MV-4-11 (cell line): Measurements from ENCODE around the gene OLFML1.
"Not testable (repeated sequence)": the region's sequence is repeated elsewhere in the genome, so short reads cannot be mapped to it uniquely, and the experiment has no call there.

Source experiments
- DNase-seq: peaks from one replicate; lab custom pipeline; 2025; lab: John Stamatoyannopoulos, UW

Gene OLFML1

DNA sequence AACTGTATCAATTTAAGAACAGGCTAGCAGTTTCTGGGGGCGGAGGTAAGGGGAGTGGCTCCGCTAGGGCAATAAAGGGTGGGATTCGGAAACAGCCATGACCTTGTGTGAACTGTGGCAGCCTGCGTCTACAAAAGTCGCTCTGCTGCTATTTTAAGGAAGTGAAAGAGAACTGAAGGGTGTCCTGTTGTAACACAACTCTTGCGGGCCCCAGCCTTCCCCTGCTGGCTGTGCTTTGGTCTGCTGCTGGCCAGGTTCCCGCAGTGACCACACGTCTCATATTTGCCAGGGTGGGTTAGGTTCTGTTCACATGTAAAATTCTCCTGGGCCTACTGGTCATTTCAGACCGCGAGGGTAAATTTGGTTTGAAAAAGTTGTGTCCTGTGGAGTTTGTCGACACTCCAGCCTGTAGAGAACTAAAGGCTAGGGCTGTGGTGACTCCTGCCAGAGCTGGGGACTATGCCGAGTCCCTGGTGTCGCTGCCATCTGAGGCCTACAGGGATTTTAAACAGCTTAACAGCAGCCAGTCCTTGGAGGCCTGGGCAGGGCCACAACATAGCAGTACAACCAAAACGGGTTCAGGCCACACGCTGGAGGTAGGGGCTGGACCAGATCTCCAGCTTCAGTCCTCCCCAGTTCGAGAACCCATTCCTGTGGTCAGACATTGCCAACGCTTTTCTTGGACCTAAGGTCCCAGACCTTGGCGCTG lies 27.4 kb downstream of the OLFML1 start:
- peak; percentile 94 for DNase-seq

DNA sequence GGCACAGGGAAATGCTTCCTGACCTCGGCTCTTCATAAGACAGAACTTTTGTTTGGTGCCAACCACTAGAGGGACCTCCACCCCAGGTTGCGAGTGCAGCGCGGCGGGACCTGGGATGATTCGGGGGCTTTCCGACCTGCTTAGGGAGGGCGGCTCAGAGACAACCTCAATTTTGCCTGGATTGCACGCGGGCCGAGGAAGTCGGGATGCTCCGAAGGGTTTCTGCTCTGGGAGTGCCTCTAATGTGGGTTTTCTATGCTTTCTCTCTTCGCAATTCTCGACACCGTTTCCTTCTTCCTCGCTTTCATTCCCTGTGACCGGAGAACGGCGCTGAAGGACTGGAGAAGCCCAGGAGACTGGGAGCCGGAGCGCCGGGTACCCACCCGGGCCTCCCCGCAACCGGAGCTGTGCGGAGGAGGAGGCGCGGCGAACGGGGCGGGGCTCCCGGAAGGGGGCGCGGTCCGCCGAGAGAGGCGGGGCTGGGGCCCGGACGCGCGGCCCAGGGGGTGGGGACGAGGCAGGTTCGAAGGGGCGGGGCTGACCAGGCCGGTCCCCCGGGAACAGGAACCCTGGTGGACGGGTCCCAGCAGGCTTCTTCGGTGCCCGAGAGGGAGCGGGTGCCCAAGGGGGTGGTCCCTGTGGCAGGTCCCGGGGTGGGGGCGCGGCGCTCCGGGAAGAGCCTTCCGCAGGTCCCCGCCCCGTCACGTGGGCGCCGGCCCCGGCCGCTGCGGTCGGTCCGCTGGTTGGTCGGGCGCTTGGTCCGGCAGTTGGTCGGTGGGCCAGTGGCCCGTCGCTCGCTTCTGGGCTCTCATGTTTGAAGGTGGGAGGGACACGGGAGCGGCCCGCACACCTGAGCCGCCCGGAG lies 28.2 kb downstream of the OLFML1 start, which contains the start of gene PPFIBP2:
Gene PPFIBP2 (plus strand): TSS at position 766 of the 865 bp plus-strand sequence. CDS start 35,477 bp downstream, outside the sequence.
- DNase-seq, result peak; percentile 67

DNA sequence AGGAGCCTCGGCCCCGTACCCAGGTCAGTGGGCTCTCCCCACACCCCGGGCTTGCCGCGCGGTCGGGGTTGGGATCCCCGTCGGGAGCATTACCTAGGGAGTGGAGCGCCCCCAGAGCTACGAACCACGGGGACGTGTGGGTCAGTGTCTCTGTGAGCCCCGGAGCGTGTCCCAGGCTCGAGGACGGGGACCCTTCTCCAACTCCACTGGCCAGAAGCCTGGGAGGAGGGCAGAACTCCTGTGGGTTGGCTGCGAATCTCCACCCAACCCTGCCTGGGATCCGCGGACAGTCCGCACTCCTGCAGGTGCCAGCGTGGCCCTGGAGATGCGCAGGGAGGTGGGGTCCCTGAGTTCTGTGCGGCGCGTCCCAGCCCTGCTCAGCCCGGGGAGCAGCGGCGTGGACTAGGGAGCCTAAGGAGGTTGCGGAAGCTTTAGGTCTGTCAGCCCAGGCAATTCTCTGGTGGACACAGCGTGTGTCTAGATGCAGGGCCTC lies 28.8 kb downstream of the OLFML1 start:
- no peak for DNase-seq

DNA sequence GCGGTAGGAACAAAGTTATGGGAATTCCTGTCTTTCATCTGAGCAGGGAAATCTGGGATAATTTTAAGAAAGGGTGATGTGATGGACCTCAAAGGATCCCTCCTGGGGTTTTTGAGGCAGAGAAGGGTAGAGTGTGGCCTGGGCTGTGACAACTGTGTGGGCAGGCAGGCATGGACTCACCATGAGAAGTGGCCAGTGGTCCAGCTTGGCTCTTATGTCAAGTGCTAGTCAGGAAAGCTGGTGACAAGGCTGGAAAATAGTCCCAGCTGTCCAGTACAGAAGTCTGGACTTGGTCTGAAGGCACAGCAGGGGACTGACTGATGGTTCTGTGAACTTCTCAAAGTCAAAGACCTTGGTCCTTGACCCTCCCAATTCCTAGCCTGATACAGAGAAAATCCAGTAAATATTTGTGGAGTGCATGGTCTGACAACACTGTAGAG lies 30.2 kb downstream of the OLFML1 start:
- DNase-seq, result no peak

DNA sequence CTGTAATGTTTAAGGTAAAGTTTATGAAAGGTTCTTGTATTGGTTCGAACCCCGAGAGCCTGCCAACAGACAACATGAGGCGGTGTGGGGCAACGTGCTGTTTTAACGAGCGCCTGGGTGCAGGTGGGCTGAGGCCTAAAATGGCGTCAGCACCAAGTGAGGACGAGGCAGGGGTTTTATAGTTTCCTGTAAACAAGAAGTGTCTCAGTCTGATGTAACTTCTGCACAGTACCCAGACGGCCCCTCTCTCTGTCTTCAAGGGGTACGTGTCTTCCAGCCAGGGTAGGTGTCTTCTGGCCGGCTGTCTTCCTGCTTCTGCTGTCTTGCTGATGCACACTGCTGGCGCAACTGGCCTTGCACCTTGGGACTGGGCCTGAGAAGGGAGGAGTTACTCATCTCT lies 31.2 kb downstream of the OLFML1 start:
- DNase-seq, result no peak

DNA sequence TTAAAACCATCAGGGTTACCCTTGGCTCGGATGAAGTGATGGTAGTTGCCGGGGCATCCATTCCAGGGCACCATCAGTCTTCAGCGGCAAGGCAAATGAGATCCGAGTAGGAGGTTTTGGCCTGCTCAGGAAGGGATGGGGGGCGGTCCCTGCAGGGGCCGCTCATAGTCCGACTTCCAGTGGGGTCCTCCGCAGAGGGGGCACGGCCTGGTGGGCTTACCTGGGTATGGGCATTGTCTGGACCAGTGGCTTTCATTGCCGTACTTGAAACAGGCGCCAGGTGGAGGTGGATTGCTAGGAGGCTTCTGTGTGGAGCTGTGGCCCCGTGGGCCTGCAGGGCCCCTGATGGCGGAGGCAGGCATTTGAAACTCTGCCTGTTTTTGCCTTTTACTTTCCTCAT lies 32.4 kb downstream of the OLFML1 start:
- not testable (repeated sequence) for DNase-seq

DNA sequence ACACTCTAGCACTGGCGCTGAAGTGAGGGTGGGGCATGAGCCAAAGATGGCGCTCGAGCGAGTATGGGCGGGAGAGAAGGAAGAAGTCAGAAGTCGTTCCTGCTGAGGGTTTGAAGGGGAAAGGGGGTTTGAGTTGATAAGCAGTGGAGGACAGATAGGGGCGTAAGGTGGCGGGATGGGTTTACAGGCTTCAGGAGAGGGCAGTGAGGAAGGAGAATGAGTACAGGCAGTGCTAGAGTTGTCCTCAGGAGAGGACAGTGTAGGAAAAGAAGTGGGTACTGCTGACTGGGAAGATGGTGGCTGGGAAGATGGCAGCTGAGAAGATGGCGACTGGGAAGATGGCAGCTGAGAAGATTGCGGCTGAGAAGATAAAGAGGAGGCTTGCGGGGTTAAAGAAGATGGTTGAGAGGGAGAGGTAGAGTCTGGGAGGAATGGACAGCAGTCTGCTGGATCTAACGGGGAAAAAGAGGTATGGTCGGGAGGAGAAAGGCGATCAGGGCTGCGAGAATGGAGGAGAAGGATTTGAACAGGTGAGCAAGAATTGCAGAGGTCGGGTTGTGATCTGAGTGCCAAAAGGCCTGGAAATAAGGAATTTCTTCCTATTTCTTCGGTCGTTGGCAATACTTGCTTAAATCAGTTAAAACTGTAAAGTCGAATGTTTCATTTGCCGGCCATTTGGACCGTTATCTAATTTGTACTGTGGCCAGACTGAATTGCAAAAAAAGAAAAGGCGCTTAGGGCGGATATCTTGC lies 33.7 kb downstream of the OLFML1 start:
- DNase-seq, result no peak

DNA sequence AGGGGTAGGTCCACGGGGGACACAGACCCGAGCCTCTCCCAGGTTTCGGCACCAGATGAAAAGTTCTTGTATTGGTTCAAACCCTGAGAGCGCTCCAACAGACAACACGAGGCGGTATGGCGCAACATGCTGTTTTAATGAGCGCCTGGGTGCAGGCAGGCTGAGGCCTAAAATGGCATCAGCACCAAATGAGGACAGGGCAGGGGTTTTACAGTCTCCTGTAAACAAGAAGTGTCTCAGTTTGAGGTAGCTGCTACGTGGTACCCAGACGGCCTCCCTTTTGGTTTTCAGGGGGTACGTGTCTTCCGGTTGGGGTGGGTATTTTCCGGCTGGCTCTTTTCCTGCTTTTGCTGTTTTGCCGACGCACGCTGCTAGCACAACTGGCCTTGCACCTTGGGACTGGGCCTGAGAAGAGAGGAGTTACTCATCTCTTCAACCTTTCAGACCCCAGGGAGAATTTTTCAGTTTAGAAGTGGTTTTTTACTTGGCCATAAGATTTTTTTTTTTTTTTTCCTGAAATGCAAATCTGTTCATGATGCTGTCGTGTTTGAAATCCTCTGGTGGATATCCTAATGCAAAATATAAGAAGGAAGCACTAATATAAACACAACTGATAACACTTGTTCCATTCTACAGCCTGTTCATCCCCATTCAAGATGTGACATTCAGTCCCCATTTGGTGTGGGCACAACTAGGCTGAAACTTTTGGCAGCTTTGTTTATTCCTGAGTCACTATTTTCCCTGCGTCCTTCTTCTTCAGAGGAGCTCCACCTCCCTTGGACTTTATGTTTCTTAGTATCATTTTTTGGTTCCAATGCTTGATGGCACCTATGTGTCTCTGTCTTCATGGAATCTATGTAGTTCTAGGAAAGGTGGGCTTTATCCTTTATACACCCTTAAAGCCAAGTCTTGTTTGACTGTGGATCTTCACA lies 35.0 kb downstream of the OLFML1 start:
- peak; percentile 12 for DNase-seq

DNA sequence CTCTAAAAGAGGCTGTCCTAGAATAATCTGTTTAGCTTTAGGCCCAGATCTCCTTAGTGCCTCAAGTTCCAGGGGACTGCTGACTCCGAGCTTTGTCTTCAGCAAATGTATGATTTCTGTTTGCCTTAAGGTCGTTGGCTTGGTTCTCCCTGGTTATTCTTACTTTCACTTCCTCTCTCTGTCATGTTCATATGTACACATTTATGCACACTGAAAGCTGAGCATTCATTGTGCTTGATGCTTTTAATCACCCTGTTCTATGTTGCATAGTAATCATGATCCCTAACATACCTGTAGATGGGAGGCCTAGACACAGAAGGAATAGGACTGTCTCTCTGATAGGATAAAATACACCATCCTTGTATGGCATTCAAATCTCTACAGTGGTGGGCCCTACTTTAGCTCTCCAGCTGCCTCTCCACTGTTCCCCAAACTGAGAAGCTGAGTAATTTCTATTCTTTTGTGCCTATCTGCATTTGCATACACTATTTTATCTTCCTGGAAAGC lies 35.7 kb downstream of the OLFML1 start:
- peak; percentile 87 for DNase-seq

DNA sequence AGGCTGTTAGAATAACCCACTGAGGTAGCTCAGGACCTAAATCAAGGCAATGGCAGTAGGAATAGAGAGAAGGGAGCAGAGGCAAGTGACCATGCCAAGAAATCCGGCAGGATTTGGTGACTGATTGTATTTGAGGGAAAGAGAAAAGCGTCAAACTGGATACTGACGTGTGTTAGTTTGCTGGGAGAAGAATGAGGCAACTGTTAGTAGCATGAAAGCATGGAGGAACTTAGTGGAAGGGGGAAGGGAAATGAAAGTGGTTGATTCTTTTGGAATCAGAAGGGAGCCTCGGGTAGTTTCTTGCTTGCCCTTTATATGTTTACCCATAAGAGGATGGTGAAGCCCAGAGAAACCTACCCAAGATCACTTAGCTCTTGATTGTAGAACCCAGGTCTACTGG lies 36.8 kb downstream of the OLFML1 start:
- DNase-seq, result peak; percentile 64

DNA sequence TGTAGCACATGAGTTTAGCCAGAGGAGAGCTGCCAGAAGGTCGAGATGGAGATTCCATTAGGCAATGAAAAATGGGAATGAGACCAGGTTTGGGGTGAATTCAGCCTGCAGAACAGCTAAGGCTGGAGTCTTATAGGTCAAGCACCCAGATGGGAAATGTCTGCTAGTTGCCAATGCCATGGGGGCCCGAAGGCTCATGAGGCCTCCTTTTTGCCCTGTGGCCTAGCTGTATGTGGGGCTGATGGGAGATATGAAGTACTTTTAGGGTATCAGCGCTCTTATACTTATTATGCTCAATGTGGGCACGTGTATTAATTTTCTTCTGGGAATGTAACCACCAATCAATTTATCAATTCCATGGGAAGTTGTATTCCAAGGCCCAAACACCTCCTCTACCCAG lies 37.2 kb downstream of the OLFML1 start:
- DNase-seq, result no peak

DNA sequence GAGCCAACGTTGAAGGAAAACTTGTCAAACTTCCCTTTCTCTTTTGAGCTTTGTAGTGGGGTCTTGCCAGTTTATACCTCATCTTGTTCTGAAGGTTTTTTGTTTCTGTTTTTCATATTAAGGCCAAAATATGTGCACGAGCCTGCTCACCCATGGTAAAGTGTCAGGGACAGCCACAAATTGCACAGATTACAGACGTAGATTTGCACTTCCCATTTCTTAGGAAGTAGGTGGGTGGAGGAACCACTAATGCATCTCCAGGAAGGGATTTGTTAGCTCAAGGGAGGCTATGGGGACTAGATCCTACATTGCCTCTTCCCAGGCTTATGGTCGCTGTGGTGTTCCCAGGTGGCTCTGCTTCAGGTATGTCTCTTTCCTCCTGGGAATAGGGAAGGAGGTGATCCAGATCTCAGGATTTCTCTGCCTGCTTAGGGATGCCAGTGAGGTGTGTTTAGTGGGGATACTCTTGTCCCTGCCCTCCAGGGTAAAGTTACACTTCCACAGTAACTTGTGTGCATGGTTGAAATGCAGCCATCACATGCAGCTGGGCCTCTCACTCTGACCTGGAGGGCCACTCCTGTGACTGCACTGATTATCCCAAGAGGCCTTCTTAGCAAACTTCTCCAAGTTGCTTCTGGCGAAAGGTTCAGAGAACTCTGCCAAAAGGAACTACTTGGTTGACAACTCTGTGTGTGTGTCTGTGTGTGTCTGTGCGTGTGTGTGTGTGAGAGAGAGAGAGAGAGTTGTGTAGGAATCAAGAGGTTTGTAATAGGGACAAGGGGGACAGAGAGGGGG lies 38.3 kb downstream of the OLFML1 start:
- DNase-seq, result peak; percentile 38

DNA sequence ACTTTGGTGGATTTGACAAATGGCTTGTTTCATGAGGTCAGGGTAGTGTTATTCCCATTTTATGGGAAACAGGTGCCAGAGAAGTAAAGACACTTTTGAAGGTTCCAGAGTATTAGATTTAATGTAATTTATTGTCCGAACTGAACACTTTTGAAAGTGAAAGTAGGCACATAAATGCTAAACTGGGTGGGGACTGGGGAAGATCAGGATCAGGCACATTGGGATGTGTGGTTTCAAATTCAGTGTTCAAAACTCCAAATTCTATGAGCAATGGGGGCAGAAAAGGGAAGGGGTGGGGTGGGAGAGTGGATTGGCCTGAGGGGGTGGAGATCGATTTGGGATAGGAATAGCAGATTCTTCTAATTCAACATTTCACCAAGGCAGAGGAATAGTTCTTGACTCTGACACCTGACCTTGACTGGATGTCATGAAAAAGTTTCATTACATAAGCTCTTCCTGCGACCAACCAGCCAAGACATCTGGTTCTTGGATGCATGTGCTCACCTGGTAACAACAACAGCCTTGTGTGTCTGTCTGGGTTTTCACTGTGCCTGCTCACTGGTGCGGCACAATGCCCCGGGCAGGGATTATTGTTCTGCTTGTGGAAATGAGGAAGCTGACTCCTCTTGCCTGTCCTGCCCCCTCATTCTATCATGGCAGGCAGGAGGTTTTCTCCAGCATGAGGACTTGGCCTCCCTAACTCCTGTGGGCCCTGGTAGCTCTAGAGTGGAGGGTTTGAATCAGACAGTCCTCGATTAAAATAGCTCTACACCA lies 39.3 kb downstream of the OLFML1 start:
- peak; percentile 44 for DNase-seq

DNA sequence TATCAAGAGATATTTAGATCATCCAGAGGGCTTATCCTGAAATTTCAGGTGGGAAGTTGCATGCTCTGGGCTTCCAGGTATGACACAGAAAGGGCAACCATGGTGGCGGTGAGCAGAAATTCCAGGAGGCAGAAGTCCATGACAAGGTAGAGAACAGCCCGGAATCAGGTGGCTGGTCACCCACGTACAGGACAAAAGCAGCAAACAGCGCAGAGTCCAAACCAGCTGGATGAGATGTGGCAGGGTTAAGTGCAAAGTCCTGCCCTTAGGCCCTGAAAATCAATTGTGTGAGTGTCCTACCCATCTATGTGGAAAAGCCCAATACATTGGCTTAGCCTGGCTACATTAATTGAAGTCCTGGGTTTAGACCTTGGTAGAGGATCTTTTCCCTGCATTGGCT lies 40.1 kb downstream of the OLFML1 start:
- DNase-seq, result no peak

DNA sequence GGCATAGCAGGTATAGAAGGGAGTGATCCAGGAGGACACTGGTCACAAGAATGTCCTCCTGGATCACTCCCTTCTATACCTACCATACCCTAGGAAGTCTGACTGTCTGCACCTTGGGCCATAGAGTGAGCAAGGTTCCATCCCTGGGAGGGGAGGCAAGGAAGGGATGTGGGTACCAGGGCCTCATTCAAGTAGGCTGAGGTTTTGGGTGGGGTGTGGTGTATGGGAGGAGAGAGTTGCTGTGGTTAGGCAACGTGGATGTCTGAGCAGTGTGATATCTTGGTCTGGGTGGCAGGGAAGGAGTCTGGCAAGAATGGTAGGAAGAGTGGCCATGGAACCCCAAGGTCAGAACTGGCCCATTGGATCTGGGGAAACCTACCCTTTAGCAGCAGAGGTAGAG lies 41.7 kb downstream of the OLFML1 start:
- no peak for DNase-seq

DNA sequence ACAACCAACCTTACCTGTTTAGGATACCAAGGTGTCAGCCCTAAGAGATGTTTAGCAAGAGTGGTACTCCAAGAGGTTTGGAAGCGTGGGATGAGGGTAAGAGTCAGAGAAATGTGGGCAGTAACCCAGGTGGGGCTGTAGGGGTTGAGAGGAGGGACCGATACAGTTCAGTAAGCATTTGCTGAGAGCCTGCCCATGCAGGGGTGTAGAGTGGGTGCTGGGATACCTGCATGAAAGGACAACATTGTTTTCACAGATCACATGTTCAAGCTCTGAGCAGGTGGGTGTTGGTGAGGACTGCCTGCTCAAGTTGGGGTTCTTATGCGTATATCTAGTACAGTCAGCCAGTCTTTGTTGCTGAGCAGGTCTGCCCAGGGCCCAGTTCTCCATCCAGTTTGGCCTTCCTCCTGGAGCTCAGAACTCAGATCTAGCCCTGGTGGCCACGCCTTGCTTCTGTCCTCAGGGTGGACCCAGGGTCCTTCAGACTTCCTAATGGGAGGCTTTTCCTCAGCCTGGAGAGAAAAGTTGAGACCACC lies 43.3 kb downstream of the OLFML1 start:
- DNase-seq, result no peak

DNA sequence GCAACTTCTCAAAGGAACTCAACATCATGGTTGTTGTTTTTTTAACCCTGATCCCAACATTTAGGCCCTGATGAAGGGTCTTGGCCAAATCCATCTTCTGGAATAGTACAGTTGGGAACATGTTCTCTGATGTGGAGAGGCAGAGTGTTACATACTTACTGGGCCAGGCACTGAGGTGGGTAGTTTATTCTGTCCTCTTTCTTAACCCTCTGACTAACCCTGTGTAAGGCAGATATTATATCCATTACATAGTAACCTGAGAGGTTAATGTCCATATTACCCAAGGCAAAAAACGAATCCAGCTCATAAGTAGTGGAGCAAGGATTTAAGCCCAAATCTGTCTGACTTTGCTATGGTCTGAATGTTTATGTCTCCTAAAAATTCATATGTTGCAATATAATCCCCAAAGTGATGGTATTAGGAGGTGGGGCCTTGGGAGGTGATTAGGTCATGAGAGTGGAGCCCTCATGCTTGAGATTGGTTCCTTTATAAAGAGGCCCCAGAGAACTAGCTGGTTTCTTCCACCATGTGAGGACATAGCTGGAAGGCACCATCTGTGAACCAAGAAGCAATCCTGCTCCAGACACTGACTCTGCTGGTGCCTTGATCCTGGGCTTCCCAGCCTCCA lies 44.8 kb downstream of the OLFML1 start:
- DNase-seq, result no peak

DNA sequence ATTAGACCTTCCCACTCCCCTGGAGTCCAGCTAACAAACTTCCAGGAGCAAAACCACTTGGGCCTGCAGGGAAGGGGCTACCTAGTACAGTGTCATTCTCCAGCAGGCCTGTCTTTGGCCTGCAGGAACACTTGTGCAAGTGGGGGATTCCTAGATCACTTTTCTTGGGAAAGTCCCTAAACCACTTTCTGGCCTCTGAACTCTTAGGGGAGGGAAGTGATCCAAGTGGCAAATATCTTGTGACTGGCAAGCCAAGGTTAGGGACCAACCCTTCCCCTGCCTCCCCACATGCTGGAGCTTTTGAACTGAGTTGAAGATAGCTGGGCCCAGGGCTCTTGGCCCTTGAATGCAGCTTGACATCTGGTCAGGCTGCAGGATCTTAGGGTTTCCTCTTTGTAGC lies 45.7 kb downstream of the OLFML1 start:
- no peak for DNase-seq
